GM23338 (cell line): ENCODE results near the gene LRIF1. TPM values are rescaled to one million over a fixed set of nuclear protein-coding genes. Genes with fewer than 3 reads are reported as not detected.

Experiments
- ATAC-seq: fragments of 200-7000 bp; cut with Tn5 transposase; 3 replicates; pipeline ENCODE4 v1.9.1; 2020
- DNase-seq: peaks from one replicate; pipeline ENCODE4 v3.0.0-alpha.2; 2015; ENCODE audit warnings: low spot score
- H2AFZ ChIP-seq: fragments of 200-600 bp; sonication (generic); 2 replicates; pipeline ENCODE4 v1.8.0; 2016; ENCODE audit warnings: antibody characterized with exemption, mild to moderate bottlenecking, moderate library complexity
- H3F3A ChIP-seq: fragments of 200-600 bp; sonication (generic); replicated peaks from 2 replicates; pipeline ENCODE4 v1.8.0; 2017; ENCODE audit warnings: antibody characterized with exemption, mixed run types, low read depth
- H3K27ac ChIP-seq: fragments of 200-600 bp; sonication (generic); 2 replicates; pipeline ENCODE4 v1.6.1; 2016; ENCODE audit warnings: low read depth
- H3K27me3 ChIP-seq: fragments of 200-600 bp; sonication (generic); 2 replicates; pipeline ENCODE4 v1.8.0; 2016; ENCODE audit warnings: mild to moderate bottlenecking, mixed run types, moderate library complexity; ENCODE audit not compliant: insufficient read depth
- H3K36me3 ChIP-seq: fragments of 200-600 bp; sonication (generic); 2 replicates; pipeline ENCODE4 v1.8.0; 2016; ENCODE audit warnings: mild to moderate bottlenecking; ENCODE audit not compliant: insufficient read depth
- H3K4me1 ChIP-seq: fragments of 200-600 bp; sonication (generic); 2 replicates; pipeline ENCODE4 v1.8.0; 2016; ENCODE audit warnings: mild to moderate bottlenecking, moderate library complexity; ENCODE audit not compliant: insufficient read depth
- H3K4me2 ChIP-seq: fragments of 200-600 bp; sonication (generic); 2 replicates; pipeline ENCODE4 v1.7.1; 2017; ENCODE audit warnings: mixed run types
- H3K4me3 ChIP-seq: fragments of 200-600 bp; sonication (generic); 2 replicates; pipeline ENCODE4 v1.6.1; 2016; ENCODE audit warnings: mixed run types
- H3K79me2 ChIP-seq: fragments of 200-600 bp; sonication (generic); replicated peaks from 2 replicates; pipeline ENCODE4 v1.8.0; 2017; ENCODE audit warnings: mild to moderate bottlenecking; ENCODE audit not compliant: insufficient read depth
- H3K9me2 ChIP-seq: fragments of 200-600 bp; sonication (generic); 2 replicates; pipeline ENCODE4 v1.8.0; 2017; ENCODE audit not compliant: insufficient read depth
- H4K20me1 ChIP-seq: fragments of 200-600 bp; sonication (generic); replicated peaks from 2 replicates; pipeline ENCODE4 v1.8.0; 2017; ENCODE audit warnings: mild to moderate bottlenecking; ENCODE audit not compliant: insufficient read depth
- H3K27ac Mint-ChIP-seq: 2 replicates; pipeline ENCODE4 v1.8.0; 2020; ENCODE audit warnings: inconsistent platforms, mild to moderate bottlenecking, moderate library complexity, mixed read lengths
- H3K27me3 Mint-ChIP-seq: 3 replicates; pipeline ENCODE4 v1.8.0; 2022; ENCODE audit warnings: low read depth, mild to moderate bottlenecking, moderate library complexity, mixed read lengths, inconsistent platforms; ENCODE audit not compliant: insufficient read depth, poor library complexity
- H3K36me3 Mint-ChIP-seq: 3 replicates; pipeline ENCODE4 v1.8.0; 2021; ENCODE audit warnings: low read depth, mild to moderate bottlenecking, inconsistent platforms, moderate library complexity, mixed read lengths
- H3K4me1 Mint-ChIP-seq: 3 replicates; pipeline ENCODE4 v1.8.0; 2020; ENCODE audit warnings: mild to moderate bottlenecking, inconsistent platforms, mixed read lengths
- H3K4me3 Mint-ChIP-seq: 3 replicates; pipeline ENCODE4 v1.8.0; 2021; ENCODE audit warnings: moderate library complexity, mild to moderate bottlenecking, inconsistent platforms, mixed read lengths
- H3K9me3 Mint-ChIP-seq: 3 replicates; pipeline ENCODE4 v1.8.0; 2020; ENCODE audit warnings: moderate library complexity, mild to moderate bottlenecking, inconsistent platforms, mixed read lengths
- CTCF ChIP-seq, 2 experiments: fragments of 200-600 bp in 1 of 2; sonication (generic) in 1 of 2; conservative IDR thresholded peaks; 2 replicates each; pipeline versions ENCODE4 v1.5.1 to v1.6.1; 2016 to 2017; ENCODE audit warnings: antibody characterized with exemption in 2 of 2, low read depth in 2 of 2, mild to moderate bottlenecking in 2 of 2, moderate library complexity in 1 of 2
- ETS1 ChIP-seq: IDR thresholded peaks from 2 replicates; pipeline ENCODE4 v1.6.1; 2016; ENCODE audit warnings: antibody characterized with exemption
- EZH2 ChIP-seq: fragments of 200-600 bp; sonication (generic); IDR thresholded peaks from one replicate; pipeline ENCODE4 v1.8.0; 2017; ENCODE audit warnings: antibody characterized with exemption, mild to moderate bottlenecking, low read depth; ENCODE audit not compliant: unreplicated experiment
- EZH2phosphoT487 ChIP-seq: fragments of 200-600 bp; sonication (generic); IDR thresholded peaks from one replicate; pipeline ENCODE4 v1.8.1; 2018; ENCODE audit warnings: antibody characterized with exemption; ENCODE audit not compliant: unreplicated experiment
- ZNF331 ChIP-seq: fragments of 250-450 bp; sonication (Bioruptor Pico); IDR thresholded peaks from 2 replicates; pipeline ENCODE4 v1.5.0; 2020; ENCODE audit warnings: low read depth, mild to moderate bottlenecking, moderate library complexity
- polyA plus RNA-seq: library from polyadenylated mRNA; unstranded; fragments of >200 nt; fragmentation: Nextera tagmentation; extraction: Ambion mirVana; gene quantifications from 2 replicates; pipeline ENCODE4 v1.2.1, GENCODE V29; 2016
- total RNA-seq: library from RNA; depleted of rRNA; stranded (reverse); fragments of >200 nt; shearing (Covaris generic); gene quantifications from 2 replicates; pipeline ENCODE4 v1.2.3, GENCODE V29; 2014

Gene LRIF1
- total and polyA plus RNA-seq, 2 experiments from 2014 or later, result 32.6 to 37.9 TPM

- TF ChIP-seq CTCF (conservative IDR thresholded peaks at IDR 0.05; ENCODE audit: low read depth in 2 of 2) (no peak), EZH2phosphoT487 (no peak), ETS1 (no peak)
These were observed 631 bp downstream of the LRIF1 start (continued) for GRCh38 chr1:110962892-110963690.

- peaks cover 19% of the 10 kb centered on the region; the same call in 2 of the 3 replicates for H3K4me1 Mint-ChIP-seq
- peaks cover 32% of the 10 kb centered on the region for H3K9me3 Mint-ChIP-seq
- peaks cover 17% of the 10 kb centered on the region for H3K36me3 Mint-ChIP-seq
- H3K79me2 ChIP-seq, result peaks cover 56% of the 10 kb centered on the region
- no peaks in the 10 kb centered on the region for H3K27me3 ChIP-seq
- H3K36me3 ChIP-seq, result no peaks in the 10 kb centered on the region
- ATAC-seq (no peak), DNase-seq (no peak)
- TF ChIP-seq CTCF (conservative IDR thresholded peaks at IDR 0.05; ENCODE audit: low read depth in 2 of 2), result no peak
- TF ChIP-seq EZH2, result no peak
- TF ChIP-seq ZNF331 (CRISPR knock-in tag), result no peak
- H3K27ac Mint-ChIP-seq, result no peak overlapping the region
- no peak overlapping the region for H2AFZ ChIP-seq
- peak overlapping the region; percentile 69 for H3K4me2 ChIP-seq
- H3K4me3 Mint-ChIP-seq, result peak overlapping the region; percentile 89
- no peaks in the 10 kb centered on the region for H3F3A ChIP-seq
- peaks cover 14% of the 10 kb centered on the region; the same call in 1 of the 2 replicates for H3K9me2 ChIP-seq
- peaks cover 17% of the 10 kb centered on the region for H3K4me1 ChIP-seq
- H3K27me3 Mint-ChIP-seq, result peaks cover 16% of the 10 kb centered on the region
- H3K4me3 ChIP-seq, result peak overlapping the region; percentile 76
- peaks cover 6% of the 10 kb centered on the region for H4K20me1 ChIP-seq
- no peak overlapping the region for H3K27ac ChIP-seq
These were observed 1.8 kb downstream of the LRIF1 start for GRCh38 chr1:110961902-110962301.
